ENCODE results near the gene CTAGE6. TPM values are rescaled to one million over a fixed set of nuclear protein-coding genes. Genes with fewer than 3 reads are reported as not detected.
A peak's percentile ranks its signal among the peaks of the same experiment; 100 is the strongest.
"Not testable (repeated sequence)": the region's sequence is repeated elsewhere in the genome, so short reads cannot be mapped to it uniquely, and the experiment has no call there.

CTAGE6 gene
- total and polyA plus RNA-seq, 2 donors (not counting 1 experiment from before 2014, with no cell fraction given) = 0.17 TPM; not detected in 1

- not testable (repeated sequence) for H2AFZ ChIP-seq (ENCODE audit: low read length); H3K4me2 ChIP-seq (ENCODE audit: extremely low read depth, insufficient read depth, low read length); H3K4me3 ChIP-seq (replicated peaks in 1 of 4; ENCODE audit: control extremely low read depth in 1 of 4, insufficient read depth in 1 of 4, low read depth in 3 of 4, low read length in 4 of 4); H4K20me1 ChIP-seq (ENCODE audit: control insufficient read depth, extremely low read depth, insufficient read depth, low read length); H3K79me2 ChIP-seq (ENCODE audit: control insufficient read depth, insufficient read depth, low read length); H3K27ac ChIP-seq (ENCODE audit: insufficient read depth, low read length); H3K27me3 ChIP-seq (ENCODE audit: control insufficient read depth, insufficient read depth, low read length); H3K4me1 ChIP-seq (ENCODE audit: control insufficient read depth, extremely low read depth, insufficient read depth, low read length); H3K36me3 ChIP-seq (ENCODE audit: control insufficient read depth, insufficient read depth, low read length); DNase-seq (ENCODE audit: low read depth in 2 of 2); H3K9me3 ChIP-seq (ENCODE audit: control insufficient read depth, insufficient read depth, low read depth, low read length); H3K9ac ChIP-seq (ENCODE audit: insufficient read depth, low read length)
These were observed 12.2 kb downstream of the CTAGE6 start for GRCh38 chr7:143745340-143745739.

- not testable (repeated sequence) for H2AFZ ChIP-seq (ENCODE audit: low read length); H3K4me3 ChIP-seq (replicated peaks in 1 of 4; ENCODE audit: control extremely low read depth in 1 of 4, insufficient read depth in 1 of 4, low read depth in 3 of 4, low read length in 4 of 4); H3K9me3 ChIP-seq (ENCODE audit: control insufficient read depth, insufficient read depth, low read depth, low read length); H3K27me3 ChIP-seq (ENCODE audit: control insufficient read depth, insufficient read depth, low read length); H3K9ac ChIP-seq (ENCODE audit: insufficient read depth, low read length); H3K4me2 ChIP-seq (ENCODE audit: extremely low read depth, insufficient read depth, low read length); H4K20me1 ChIP-seq (ENCODE audit: control insufficient read depth, extremely low read depth, insufficient read depth, low read length); H3K36me3 ChIP-seq (ENCODE audit: control insufficient read depth, insufficient read depth, low read length); H3K79me2 ChIP-seq (ENCODE audit: control insufficient read depth, insufficient read depth, low read length); H3K27ac ChIP-seq (ENCODE audit: insufficient read depth, low read length); H3K4me1 ChIP-seq (ENCODE audit: control insufficient read depth, extremely low read depth, insufficient read depth, low read length)
- DNase-seq (ENCODE audit: low read depth in 2 of 2) = peak; percentile 37 to 77
- peak; percentile 67 to 74 for TF ChIP-seq CTCF (conservative IDR thresholded peaks at IDR 0.05 in 1 of 2, IDR thresholded peaks at IDR 0.05 in 1 of 2; ENCODE audit: low read depth in 1 of 2, low read length in 2 of 2)
These were observed 20.3 kb downstream of the CTAGE6 start for GRCh38 chr7:143737037-143737819.

- no peaks in the 10 kb centered on the region for H4K20me1 ChIP-seq (ENCODE audit: control insufficient read depth, extremely low read depth, insufficient read depth, low read length)
- no peak for DNase-seq (ENCODE audit: low read depth in 2 of 2)
- H3K4me2 ChIP-seq (ENCODE audit: extremely low read depth, insufficient read depth, low read length) = no peak overlapping the region
- H2AFZ ChIP-seq (ENCODE audit: low read length) = no peak overlapping the region
- H3K4me1 ChIP-seq (ENCODE audit: control insufficient read depth, extremely low read depth, insufficient read depth, low read length) = no peaks in the 10 kb centered on the region
- H3K9ac ChIP-seq (ENCODE audit: insufficient read depth, low read length) = no peak overlapping the region
- TF ChIP-seq CTCF (conservative IDR thresholded peaks at IDR 0.05 in 1 of 2, IDR thresholded peaks at IDR 0.05 in 1 of 2; ENCODE audit: low read depth in 1 of 2, low read length in 2 of 2) = no peak
- TF ChIP-seq EZH2 (IDR thresholded peaks at IDR 0.05; ENCODE audit: low read length, missing control alignments) = no peak
- H3K79me2 ChIP-seq (ENCODE audit: control insufficient read depth, insufficient read depth, low read length) = no peaks in the 10 kb centered on the region
- no peaks in the 10 kb centered on the region for H3K36me3 ChIP-seq (ENCODE audit: control insufficient read depth, insufficient read depth, low read length)
- H3K4me3 ChIP-seq (replicated peaks in 1 of 4; ENCODE audit: control extremely low read depth in 1 of 4, insufficient read depth in 1 of 4, low read depth in 3 of 4, low read length in 4 of 4) = no peak overlapping the region
- no peaks in the 10 kb centered on the region for H3K27me3 ChIP-seq (ENCODE audit: control insufficient read depth, insufficient read depth, low read length)
- no peak overlapping the region for H3K27ac ChIP-seq (ENCODE audit: insufficient read depth, low read length)
- no peaks in the 10 kb centered on the region for H3K9me3 ChIP-seq (ENCODE audit: control insufficient read depth, insufficient read depth, low read depth, low read length)
These were observed 21.5 kb downstream of the CTAGE6 start for GRCh38 chr7:143735962-143736361.

Measured in fibroblast of lung (primary cell).